NCI-H748 treated with DMSO at 0.1 percent for 48 hours (cell line): ENCODE measurements around the gene BCLAF1.

Source experiments
- DNase-seq: peaks from one replicate; lab custom pipeline; 2025; lab: John Stamatoyannopoulos, UW

BCLAF1 gene, protein sequence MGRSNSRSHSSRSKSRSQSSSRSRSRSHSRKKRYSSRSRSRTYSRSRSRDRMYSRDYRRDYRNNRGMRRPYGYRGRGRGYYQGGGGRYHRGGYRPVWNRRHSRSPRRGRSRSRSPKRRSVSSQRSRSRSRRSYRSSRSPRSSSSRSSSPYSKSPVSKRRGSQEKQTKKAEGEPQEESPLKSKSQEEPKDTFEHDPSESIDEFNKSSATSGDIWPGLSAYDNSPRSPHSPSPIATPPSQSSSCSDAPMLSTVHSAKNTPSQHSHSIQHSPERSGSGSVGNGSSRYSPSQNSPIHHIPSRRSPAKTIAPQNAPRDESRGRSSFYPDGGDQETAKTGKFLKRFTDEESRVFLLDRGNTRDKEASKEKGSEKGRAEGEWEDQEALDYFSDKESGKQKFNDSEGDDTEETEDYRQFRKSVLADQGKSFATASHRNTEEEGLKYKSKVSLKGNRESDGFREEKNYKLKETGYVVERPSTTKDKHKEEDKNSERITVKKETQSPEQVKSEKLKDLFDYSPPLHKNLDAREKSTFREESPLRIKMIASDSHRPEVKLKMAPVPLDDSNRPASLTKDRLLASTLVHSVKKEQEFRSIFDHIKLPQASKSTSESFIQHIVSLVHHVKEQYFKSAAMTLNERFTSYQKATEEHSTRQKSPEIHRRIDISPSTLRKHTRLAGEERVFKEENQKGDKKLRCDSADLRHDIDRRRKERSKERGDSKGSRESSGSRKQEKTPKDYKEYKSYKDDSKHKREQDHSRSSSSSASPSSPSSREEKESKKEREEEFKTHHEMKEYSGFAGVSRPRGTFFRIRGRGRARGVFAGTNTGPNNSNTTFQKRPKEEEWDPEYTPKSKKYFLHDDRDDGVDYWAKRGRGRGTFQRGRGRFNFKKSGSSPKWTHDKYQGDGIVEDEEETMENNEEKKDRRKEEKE

DNA sequence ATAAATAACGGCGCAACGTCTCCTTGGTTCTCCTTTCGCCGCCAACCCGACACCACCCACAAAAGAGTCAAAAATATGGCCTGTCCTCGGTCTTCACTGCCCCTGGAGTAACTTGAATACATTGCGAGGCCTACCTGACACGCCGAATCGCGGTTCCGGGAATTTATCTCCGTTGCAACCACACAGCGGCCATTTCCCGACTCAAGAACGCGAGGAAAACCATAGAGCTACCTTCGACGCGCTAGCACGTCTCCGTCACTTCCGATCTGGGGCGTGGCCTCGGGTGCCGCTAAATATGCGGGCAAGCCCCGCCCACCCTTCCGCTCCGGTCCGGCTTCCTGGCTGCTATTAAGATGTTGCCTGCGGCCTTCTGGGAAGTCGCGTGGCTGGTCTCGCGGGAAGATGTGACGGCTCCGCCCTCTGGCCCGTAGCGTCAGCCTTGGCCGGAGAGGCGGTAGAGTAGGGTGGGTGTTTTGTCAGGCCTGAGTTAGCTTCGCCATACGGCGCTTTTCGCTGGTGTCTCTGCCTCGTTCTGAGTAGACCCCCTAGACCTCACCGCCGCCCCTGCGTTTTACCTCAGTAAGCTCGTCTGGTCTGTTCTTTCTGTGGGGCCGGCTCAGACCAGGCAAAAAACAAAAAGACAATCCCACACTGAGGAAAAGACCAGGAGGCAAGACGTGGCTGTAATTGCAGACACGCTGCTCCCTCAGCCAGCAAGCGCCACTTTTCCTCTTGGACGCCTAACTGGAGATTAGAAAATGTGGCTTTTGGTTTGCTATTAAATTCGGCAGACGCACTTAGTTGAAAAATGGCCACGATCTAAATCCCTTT, at the start of gene BCLAF1:
Gene BCLAF1, minus strand, starts transcription at position 268 of the 831 bp plus-strand sequence. CDS start 9,980 bp downstream, outside the sequence.
- DNase-seq: peak; percentile 99

DNA sequence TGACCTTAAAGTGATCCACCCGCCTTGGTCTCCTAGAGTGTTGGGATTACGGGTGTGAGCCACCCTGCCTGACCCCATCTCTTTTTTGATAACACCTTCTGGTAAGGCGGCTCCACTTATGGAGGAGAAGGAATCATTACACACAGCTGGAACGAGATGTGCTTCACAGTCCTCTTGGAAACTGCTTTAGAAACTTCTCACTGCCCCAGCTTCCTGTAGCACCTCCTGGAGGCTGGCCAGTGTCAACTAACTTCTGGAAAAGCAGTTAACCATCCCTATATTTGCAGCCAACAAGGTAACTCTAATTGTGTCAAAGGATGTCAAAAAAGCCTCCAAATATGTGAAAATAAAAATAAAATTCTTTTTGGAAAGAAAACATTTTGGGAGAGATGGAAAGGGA, 48.8 kb upstream of the BCLAF1 start:
- no peak for DNase-seq

DNA sequence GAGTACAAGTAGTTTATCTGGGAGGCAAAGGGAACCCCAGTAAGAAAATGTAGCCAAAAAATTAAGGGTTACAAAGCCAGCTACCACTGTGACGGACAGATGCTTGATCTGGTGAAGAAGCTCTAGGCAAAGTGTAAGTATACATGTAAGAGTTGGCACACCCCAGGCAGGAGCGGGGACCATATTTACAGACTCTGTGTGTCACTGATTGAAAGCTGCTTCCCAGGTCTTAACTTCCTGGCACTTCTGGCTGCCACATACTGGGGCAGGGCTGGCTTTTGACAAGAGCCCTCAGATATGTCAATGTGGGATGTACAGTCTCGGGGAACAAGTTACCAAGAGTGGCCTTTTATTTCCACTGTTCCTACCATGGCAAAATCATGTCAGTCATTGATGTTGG, 48.0 kb upstream of the BCLAF1 start:
- no peak for DNase-seq

DNA sequence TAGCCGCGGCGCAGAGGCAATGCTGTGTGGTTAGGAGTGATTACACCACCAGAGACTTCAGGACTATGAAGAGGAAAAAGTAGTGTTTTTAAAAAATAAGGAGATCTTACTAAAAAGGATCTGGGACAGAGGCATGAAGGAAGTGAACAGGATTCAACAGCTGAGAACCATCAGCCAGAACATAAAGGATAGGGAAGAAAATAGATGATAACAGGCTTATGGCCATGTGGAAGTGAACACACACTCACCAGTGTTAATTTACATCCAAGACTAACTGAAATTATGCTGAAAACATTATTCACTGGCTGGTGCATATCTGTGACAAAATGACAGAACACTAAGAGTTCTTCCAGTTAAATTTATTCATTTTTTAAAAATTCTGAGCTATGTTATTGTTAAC, 47.5 kb upstream of the BCLAF1 start:
- no peak for DNase-seq

DNA sequence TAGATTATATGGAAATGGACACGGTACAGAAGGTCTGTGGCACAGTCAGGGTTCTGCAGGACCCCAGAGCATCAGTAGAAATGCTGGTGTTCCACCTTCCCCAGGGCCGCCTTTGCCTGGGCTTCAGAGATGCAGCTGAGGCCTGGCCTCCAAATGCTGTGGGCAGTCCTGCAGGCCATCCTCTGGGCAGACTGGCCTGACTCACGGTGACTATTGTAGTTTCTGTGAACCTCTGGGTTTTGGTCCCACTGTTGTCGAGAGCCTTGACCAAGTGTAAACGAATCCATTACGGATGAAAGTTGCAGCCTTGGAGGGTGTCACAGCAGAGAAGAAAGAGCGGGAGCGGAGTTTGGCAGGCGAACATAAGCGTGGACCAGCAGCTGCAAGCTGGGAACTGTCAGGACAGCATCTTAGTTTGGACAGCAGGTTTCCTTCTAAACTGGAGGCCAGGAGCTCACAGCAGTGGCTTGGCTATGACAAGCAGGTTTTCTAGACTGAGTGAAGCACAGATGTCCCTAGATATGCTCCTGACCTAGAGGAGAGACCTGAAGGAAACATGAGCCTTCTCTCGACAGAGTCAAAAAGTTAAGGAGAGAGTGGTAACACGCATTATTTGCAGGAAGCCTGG, 46.2 kb upstream of the BCLAF1 start:
- DNase-seq: no peak

DNA sequence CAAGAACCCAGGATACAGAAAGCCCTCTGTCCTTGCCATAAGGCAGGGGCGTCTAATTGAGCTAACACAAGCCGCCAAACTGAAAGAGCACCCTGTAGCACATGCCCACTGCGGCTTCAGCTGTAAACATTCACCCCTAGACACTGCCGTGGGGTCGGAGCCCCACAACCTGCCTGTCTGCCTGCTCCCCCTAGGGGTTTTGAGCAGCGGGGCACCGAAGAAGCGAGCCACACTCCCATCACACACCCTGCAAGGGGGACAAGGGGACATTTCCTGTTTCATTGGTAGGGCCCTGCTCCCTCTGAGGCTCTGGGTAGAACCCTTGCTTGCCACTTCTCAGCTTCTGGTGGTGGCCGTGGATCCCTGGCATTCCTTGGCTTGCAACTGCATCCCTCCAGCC, 45.2 kb upstream of the BCLAF1 start:
- no peak for DNase-seq

DNA sequence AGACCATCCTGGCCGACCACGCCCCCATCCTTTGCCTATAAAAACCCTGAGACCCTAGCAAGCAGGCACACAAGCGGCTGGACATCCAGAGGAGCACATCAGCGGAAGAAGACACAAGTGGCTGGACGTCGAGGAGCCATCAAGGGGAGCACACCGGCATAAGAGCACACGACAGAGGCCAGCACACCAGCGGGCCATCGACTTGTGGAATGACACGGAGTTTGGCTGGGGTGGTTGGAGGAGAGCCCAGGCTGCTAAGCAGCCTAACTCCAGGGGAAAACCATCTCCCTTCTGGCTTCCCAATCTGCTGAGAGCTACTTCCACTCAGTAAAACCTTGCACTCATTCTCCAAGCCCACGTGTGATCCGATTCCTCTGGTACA, 44.8 kb upstream of the BCLAF1 start:
- no peak for DNase-seq

DNA sequence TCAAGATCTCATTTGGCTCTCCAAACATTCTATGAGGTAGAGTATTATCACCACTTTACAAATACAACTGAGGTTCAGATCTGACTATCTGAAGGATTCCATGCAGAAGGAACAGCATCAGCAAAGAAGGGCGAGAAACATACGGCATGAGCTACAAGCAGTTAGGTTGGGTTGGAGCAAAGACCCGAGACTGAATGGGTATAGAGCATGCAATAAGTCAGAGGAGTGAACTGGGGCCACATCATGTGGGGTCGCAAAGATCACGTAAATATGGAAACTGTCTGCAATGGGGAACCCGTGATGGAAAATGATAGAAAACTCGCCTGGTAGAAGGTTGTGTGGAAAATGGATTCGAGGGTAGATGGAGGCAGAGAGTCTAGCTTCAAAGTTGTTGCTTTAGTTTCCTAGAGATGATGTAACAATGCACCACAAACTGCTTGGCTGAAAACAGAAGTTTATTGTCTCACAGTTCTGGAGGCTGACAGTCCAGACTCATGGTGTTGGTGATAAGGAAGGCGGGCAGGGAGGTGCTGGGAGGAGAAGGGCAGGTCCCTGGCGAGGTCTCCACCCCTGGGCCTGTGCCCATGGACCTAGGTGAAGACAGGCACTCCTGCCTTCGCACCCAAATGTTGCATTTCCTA, 44.3 kb upstream of the BCLAF1 start:
- DNase-seq: no peak

DNA sequence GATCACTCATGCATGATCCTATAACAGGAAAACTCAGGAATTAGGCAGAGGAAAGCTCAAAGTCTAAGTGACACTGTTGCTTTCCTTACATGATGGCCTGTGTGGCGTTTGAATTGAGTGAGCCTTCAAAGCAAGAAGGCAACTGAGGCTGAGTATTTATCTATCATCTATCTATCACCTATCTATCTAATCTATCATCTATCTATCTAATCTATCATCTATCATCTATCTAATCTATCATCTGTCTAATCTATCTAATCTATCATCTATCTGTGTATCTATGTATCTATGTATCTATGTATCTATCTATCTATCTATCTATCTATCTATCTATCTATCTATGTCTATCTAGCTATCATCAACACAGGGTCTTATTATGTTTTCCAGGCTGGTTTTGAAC, 41.8 kb upstream of the BCLAF1 start:
- DNase-seq: no peak

DNA sequence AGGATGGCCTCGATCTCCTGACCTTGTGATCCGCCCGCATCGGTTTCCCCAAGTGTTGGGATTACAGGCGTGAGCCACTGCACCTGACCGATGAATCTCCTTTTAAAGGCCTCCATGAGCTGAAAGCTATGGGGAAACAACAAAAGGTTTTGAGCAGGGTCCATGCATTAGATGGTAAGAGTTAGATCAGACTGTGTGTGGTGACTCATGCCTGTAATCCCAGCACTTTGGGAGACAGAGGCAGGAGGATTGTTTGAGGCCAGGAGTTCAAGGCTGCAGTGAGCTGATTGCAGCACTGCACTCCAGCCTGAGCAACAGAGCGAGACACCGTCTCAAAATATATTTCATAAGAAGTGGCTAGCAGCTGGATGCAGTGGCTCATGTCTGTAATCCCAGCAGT, 41.0 kb upstream of the BCLAF1 start:
- DNase-seq: no peak

DNA sequence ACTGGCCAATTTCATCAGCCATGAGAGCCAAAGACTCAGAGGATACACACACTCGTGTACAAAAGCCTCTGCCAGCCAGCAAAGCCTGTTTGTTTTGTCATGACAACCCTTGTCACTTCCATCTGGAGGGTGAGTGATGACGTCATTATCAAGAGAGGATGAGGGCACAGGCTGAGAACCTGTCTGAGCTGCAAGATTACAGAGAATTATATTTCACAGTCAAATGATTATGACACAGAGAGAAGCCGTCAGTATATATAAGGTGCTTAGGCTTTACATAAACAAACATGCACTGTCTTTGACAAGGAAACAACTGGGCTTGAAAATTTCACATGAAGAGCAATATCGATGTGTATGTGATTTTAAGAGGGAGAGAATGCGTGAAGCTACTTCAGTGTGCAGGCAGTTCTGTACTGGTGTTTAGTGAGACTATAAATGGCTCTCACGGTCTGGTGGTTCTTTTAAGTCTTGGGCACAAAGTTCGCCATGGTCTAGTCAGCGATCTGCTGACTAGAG, 36.5 kb upstream of the BCLAF1 start:
- DNase-seq: no peak

DNA sequence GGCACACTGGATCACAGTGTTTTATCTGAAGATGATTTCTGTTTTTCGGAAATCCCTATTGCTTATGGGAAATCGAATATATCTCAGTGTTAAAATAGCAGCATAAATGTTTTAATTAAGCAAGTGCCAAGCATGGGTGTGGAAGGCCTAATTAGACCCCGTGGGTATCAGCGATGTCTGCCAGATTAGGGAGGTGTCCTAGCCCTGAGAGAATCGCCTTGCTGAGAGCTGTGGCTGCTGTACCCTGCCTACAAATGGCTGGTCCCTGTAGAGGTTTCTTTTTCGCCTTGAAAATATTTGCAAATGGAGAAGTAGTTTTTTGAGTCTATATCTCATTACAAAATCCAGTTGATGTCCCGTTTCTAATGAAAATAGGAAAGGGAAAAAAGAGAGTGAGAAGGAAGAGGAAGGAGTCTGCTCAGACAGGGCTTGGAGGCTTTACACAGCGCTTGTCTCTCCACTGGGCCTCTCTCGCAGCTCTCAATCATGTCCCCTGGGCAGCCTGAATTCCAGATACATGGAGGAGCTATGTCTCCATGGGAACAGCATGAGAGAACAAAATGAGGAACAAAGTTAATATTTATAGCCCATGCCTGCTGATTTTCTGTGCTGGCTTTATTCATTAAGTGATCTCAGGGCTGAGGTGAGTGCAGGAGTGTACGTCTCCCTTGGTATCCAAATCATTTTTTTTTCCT, 35.2 kb upstream of the BCLAF1 start:
- DNase-seq: no peak

DNA sequence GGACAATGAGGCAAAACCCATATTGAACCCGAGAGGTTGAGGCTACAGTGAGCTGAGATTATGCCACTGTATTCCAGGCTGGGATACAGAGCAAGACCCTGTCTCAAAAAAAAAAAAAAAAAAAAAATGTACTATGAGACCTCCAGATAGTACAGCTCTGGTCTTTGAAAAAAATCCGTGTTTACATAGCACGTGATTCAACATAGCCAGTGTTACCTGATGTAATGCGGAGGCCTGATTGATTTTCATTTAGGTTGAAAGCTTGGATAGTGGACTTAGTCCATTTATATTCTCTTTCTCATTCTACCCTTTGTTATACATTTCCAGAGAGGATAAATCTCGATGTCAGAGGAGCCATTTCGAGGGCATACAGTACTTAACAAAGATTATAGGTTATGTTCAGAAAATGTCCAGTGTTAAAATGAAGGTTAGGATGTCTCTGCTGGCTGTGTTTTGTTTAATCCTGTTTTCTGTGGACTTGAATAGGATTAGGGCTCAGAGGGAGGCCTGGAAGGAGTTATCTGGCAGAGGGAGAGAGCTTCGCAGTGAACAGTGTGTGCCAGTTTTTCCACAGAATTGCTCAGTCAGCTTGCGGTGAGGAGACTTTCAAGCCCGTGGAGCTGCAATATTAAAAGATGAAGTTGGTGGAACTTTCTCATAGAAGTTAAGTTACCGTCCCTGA, 33.9 kb upstream of the BCLAF1 start:
- no peak for DNase-seq

DNA sequence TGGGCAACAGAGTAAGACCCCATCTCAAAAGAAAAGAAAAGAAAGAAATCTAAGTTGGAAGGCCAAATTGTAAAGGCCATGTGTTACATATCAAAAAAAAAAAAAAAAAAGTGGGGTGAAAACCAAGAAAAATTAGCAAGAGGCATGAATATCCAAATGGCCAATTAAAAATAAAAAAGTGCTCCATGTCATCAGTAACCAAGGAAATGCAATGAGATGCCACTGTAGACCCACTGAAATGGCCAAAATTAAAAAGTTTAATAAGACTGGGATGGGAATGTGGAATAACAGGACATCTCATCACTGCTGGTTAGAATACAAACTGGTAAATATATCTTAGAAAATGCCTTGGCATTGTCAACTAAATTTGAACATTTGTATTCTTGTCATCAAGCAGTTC, 30.1 kb upstream of the BCLAF1 start:
- DNase-seq: no peak

DNA sequence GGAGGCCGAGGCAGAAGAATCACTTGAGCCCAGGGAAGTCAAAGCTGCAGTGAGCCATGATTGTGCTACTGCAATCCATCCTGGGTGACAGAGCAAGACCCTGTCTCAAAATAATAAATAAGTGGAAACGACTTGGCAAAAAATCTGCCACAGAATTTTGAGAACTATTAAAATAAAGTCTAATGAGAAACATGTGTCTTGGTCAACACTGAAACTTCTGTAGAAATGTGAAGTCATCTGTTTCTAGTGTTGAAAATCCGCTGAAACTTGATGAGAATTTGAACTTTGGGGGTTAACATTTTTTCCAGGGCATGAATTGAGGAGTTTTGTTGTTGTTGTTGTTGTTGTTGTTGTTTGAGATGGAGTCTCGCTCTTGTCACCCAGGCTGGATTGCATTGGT, 29.0 kb upstream of the BCLAF1 start:
- DNase-seq: no peak

DNA sequence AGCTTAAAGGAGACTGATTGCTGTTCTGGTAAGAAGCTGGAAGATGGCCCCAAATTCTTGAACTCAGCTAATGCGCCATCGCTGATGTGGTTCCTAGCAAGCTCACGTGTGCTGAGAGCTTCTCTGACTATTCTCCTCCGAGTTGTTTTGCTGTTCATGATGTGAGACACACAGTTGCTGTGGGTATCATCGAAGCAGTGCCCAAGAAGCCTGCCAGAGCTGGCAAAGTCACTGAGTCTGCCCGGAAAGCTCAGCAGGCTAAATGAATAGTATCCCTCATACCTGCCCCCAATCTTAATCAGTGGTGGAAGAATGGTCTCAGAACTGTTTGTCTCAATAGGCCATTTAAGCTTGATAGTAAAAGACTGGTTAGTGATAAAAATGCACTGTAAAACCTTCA, 28.3 kb upstream of the BCLAF1 start:
- DNase-seq: no peak

DNA sequence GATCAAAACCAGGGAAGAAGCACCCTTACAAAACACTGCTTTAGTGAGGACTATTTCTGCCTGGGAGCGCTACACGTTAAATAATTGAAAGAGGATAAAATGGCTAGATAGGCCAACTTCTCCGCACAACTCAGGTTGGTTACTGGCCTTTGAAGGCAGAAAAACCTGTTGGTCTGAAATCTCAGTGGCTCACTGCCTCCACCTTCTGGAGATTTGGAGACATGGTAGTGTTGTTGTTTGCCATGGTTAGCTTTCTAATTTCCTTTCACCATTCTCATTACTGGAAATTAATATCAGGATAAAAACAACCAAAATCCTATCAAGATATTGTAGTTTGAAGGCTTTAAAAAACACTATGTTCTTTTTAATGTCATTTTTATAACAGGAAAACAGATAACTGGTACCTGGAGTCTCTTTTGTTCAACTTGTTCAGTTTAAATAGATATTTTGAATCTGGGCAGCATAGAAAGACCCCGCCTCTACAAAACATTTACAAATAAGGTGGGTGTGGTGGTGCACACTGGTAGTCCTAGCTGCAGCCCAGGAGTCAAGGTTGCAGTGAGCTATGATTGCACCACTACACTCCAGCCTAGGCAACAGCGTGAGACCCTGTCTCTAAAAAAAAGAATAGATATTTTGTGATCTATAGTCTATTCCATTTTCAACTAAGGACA, 27.5 kb upstream of the BCLAF1 start:
- peak; percentile 44 for DNase-seq

DNA sequence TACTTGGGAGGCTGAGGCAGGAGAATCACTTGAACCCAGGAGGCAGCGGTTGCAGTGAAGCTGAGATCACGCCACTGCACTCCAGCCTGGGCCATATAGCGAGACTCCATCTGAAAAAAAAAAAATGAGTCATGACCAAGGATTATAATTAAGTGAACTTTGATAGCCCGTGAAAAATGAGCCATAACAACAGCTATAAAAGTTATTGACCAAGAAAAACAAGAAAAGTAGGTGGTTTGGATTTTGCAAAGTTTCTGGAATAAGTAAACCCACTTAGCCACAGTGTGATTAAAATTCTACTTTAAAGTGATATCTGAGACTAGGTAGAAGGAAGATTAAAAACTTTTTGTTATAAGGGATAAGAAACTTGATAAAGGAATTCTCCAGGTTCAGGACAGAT, 25.9 kb upstream of the BCLAF1 start:
- no peak for DNase-seq

DNA sequence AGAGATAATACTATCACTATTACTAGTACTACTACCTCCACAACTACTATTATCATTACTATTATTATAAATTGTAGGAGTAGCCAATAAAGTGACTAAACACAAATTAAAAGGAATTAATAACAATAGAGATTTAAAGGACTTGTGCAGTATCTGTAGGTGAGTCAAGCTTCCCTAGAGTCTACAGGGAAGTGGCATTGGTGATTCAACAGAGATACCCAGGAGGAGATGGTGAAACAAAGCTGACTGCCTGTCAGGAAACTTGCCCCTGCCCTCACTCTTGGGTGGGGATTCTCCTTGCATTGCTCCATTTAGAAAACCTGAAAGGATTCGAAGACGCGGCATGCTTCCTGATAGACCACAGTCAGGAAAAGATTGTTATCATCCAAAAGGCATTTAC, 23.3 kb upstream of the BCLAF1 start:
- DNase-seq: no peak
